SK-N-MC (cell line): Measurements from ENCODE around the gene CEP250.

ENCODE experiments used
- FOXP2 ChIP-seq: optimal IDR thresholded peaks from 2 replicates; pipeline ENCODE3; 2011; ENCODE audit warnings: mild to moderate bottlenecking, moderate library complexity; ENCODE audit not compliant: insufficient read depth; ENCODE audit errors: extremely low read length, control extremely low read depth
- POLR2AphosphoS5 ChIP-seq: IDR thresholded peaks from 2 replicates; pipeline ENCODE4 v1.6.1; 2012; ENCODE audit warnings: mild to moderate bottlenecking, low read depth, low read length, borderline replicate concordance

GRCh38 chr20:35556871-35557270 lies 101.5 kb downstream of the CEP250 start:
- TF ChIP-seq FOXP2 (no peak), POLR2AphosphoS5 (no peak)
